ENCODE results near the gene ERFL.

Gene ERFL

GRCh38 chr19:41928221-41928683, at the start of gene ERFL:
Gene ERFL (minus strand): TSS chr19:41928449. CDS start chr19:41912919, 15,530 bp downstream.
- no peak for DNase-seq

- DNase-seq, result no peak
Observed at GRCh38 chr19:41977916-41978315, 49.7 kb upstream of the ERFL start.

GRCh38 chr19:41974652-41975051, 46.4 kb upstream of the ERFL start:
- DNase-seq, result no peak

- no peak for DNase-seq
Observed at GRCh38 chr19:41971363-41971762, 43.1 kb upstream of the ERFL start.

- DNase-seq, result no peak
Observed at GRCh38 chr19:41969772-41970458, 41.7 kb upstream of the ERFL start.

GRCh38 chr19:41968751-41969595, 40.7 kb upstream of the ERFL start:
- no peak for DNase-seq

- DNase-seq, result no peak
Observed at GRCh38 chr19:41967054-41967783, 39.0 kb upstream of the ERFL start.

GRCh38 chr19:41965106-41965505, 36.9 kb upstream of the ERFL start:
- no peak for DNase-seq

- no peak for DNase-seq
Observed at GRCh38 chr19:41960973-41961372, 32.7 kb upstream of the ERFL start.

- DNase-seq, result peak; percentile 61 to 85 (median 65)
Observed at GRCh38 chr19:41959056-41960053, 31.1 kb upstream of the ERFL start, which contains the start of gene RABAC1. Gene RABAC1 (minus strand): TSS chr19:41959321. CDS start chr19:41959292, 29 bp downstream.

- DNase-seq, result peak; percentile 39 to 83 (median 59)
Observed at GRCh38 chr19:41958367-41959055, 30.3 kb upstream of the ERFL start.

GRCh38 chr19:41957838-41958366, 29.7 kb upstream of the ERFL start:
- no peak for DNase-seq

GRCh38 chr19:41957161-41957837, 29.1 kb upstream of the ERFL start:
- DNase-seq, result no peak

- no peak for DNase-seq
Observed at GRCh38 chr19:41956621-41957020, 28.4 kb upstream of the ERFL start.

GRCh38 chr19:41955521-41955920, 27.3 kb upstream of the ERFL start:
- DNase-seq, result no peak

- DNase-seq, result peak; percentile 78 to 96 (median 89)
Observed at GRCh38 chr19:41951686-41952172, 23.5 kb upstream of the ERFL start.

GRCh38 chr19:41947091-41947490, 18.8 kb upstream of the ERFL start:
- DNase-seq, result no peak

- DNase-seq, result peak; percentile 38 to 74 (median 55)
Observed at GRCh38 chr19:41945135-41945766, 17.0 kb upstream of the ERFL start.

GRCh38 chr19:41944336-41944735, 16.1 kb upstream of the ERFL start:
- DNase-seq, result no peak

Data from activated naive CD4-positive, alpha-beta T cell (primary cell).